Fibroblast of skin of right biceps (primary cell): ENCODE measurements around the gene FBXO17.

Experiments used
- DNase-seq: peaks from one replicate; pipeline ENCODE4 v3.0.0-alpha.2; 2013

Gene FBXO17

GRCh38 chr19:38912600-38913514, 62.7 kb downstream of the FBXO17 start:
- DNase-seq, result no peak

GRCh38 chr19:38911388-38912001, 64.0 kb downstream of the FBXO17 start:
- DNase-seq, result no peak

DNA sequence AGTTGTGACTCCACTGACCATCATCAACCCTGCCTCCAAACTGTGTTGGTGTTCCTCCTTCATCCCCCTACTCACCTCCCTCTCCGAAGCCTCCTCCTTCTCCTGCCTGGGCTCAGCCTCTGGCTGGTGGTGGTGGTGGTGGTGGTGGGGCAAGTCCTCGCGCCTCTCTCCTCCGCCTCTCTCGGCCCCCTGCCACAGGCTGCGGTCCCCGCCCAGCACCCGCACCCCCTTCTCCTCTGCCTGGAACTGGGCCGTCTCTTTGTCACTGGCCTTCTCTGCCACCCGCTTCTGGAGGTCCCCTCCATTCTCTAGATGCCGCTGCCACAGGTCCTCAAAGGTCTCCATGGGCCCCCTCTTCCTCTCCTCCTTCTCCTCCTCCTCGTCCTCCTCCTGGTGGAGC, 65.1 kb downstream of the FBXO17 start:
- no peak for DNase-seq

DNA sequence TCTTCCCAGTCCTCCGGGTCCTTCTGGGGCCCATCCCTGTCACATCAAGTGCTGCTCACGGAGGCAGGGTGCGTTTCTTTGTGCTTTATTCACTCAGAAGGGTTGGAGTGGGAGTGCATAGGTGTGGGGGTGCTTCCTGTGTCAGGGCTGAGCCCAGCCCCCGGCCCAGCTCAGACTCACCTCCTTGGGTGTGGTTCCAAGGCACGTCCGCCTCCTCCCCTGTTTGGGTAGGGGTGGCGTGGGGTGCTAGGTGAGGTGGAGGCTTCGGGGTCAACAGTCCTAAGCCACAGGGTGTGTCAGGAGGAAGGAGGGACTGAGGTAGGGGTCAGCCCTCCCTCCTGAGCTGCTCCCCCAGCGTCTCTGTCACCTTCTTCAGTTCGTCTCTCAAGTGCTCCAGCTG, 66.6 kb downstream of the FBXO17 start:
- no peak for DNase-seq

DNA sequence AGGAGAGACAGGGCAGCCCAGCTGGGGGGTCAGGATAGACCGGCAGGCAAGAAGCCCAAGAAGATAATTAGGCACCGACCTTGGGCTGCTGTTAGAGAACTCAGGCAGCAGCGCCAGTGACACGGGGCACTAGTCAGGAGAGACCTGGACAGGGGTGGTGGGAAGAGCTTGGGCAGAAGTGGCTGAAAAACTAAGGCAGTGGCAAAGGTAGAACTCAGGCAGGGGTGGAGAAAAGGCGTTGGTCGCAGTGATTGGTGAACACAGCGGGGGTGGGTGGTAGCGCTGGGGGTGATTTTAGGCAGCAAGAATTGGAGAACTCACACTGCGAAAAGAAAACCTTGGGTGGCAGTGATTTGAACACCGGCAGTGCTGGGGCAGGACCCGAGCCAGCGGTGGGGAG, 67.9 kb downstream of the FBXO17 start:
- DNase-seq, result no peak

DNA sequence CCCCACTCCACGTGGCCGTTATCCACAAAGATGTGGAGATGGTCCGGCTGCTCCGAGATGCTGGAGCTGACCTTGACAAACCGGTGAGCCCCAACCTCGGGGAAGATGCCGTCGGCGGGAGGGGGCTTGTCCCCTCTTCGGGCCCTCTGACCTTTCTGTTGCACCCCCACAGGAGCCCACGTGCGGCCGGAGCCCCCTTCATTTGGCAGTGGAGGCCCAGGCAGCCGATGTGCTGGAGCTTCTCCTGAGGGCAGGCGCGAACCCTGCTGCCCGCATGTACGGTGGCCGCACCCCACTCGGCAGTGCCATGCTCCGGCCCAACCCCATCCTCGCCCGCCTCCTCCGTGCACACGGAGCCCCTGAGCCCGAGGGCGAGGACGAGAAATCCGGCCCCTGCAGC, 68.3 kb downstream of the FBXO17 start:
- DNase-seq, result no peak

DNA sequence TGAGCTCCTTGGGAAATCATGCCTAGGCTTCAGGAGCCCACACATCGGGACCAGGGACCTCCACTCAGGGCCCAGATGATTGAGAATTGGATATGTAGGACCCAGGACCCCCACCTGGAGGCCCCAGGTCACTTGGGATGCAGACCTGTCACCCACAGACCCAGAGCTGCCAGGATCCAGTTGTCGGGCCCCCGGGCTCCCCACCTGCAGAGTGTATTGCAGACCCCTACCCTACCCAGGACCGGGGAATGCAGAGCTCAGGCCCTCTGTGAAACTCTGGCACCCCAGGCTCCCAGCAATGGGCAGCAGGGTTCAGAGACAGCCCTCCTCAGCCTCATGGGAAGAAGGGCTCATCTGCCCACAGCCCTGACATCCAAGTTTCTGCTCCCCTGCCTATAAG, 69.9 kb downstream of the FBXO17 start:
- no peak for DNase-seq

DNA sequence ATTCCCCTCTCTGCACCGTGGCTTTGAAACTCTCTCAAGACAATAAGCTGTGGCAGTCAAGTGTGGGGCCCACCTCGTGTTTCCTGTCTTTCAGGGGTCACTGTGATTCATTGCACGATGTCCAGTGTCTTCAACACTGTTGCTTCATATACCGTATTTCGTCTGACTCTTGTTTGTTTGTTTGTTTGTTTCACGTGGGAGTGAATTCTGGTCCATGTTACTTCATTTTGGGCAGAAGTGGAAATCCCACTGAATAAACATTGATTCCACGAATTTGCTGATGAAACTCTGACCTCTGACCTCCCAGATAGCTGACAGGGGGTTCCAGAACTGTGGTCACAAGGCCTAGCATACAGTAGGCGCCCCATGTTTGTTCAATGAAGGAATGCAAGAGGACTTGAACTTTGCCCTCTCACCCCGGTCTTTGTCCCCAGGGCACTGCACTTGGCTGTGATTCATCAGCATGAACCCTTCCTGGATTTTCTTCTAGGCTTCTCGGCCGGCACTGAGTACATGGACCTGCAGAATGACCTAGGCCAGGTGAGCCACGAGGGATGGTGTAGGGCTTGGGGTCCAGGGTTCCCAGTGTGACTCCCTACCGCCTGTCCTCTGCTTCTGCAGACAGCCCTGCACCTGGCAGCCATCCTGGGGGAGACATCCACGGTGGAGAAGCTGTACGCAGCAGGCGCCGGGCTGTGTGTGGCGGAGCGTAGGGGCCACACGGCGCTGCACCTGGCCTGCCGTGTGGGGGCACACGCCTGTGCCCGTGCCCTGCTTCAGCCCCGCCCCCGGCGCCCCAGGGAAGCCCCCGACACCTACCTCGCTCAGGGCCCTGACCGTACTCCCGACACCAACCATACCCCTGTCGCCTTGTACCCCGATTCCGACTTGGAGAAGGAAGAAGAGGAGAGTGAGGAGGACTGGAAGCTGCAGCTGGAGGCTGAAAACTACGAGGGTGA, 70.7 kb downstream of the FBXO17 start:
- no peak for DNase-seq

DNA sequence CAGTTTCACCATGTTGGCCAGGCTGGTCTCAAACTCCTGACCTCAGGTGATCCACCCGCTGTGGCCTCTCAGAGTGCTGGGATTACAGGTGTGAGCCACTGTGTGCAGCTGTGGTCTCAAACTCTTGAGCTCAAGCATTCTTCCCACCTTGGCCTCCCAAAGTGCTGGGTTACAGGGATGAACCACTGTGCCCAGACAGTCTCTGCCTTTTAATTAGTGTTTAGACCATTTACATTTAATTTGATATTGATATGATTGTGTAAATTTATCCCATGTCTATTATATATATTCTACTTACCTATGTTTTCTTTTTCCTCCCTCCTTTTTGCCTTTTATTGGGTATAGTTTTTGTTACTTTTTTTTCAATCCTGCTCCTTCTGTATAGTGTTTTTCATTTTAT, 73.9 kb downstream of the FBXO17 start:
- no peak for DNase-seq

DNA sequence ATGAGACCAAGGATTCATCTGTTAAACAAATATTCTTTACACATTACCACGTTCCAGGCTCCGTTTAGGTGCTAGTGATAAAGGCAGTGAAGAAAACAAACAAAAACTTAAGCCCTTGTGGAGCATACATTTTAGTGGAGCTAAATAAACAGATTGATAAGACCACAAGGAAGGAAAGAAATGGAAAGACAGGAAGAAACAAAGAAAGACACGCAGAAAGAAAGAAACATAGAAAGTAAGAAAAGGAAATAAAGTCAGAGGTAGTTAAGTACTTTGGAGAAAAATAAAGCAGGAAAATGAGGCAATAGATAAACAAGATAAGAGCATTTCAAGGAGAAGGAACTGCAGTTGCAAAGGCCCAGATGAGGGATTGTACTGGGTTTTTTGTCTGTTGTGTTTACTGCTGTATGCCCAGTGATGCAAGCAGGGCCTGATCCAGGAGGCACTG, 74.8 kb downstream of the FBXO17 start:
- no peak for DNase-seq

DNA sequence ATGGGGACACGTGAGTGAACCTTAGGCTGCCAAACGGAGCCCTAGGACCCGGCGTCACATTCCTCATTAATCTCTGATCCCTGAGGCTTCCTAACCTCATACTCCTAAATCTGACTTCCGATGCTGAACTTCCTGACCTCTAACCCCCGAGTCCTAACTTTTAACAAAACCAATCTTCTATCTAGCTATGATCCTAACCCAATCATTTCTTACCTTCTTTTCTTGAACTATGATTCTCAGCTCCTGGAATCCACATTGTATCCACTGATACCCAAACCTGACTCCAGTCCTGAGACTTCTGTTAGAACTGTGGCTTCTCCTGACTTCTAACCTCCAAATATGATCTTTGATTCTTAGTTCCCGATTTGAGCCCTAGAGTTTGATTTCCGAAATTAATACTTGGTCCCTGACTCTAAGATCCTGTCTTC, 75.3 kb downstream of the FBXO17 start:
- DNase-seq, result no peak

DNA sequence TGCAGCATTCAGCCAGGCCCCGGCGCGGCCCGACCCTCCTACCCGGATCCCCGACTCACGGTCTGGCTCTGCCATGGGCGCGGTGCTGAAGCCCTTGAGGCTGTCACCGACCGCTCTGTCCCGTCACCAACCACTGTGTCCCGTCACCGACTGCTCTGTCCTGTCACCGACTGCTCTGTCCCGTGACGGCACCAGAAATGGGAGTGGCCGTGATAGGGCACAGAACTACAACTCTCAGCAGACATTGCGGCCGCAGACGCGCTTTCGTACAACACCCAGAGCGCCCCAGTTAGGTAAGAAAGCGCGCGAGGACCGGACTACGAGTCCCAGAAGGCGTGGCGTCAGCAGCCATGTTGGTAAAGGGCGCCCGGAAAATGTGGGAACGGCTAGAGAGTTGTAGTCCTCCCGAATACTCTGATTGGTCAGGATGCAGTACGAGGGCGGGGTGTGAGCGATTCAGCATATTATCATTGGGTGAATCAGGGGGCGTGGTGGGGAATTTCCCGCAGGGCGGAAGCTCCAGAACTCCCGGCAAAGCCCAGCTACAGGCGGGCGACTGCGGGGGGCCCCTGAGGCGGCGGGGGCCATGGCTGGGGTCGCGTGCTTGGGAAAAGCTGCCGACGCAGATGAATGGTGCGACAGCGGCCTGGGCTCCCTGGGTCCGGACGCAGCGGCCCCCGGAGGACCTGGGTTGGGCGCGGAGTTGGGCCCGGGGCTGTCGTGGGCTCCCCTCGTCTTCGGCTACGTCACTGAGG, 75.9 kb downstream of the FBXO17 start, which contains the start of the genes NFKBIB and SIRT2:
NFKBIB (plus strand) TSS at position 523 of the 755 bp plus-strand sequence; CDS start at position 587, 64 bp downstream.
SIRT2 (minus strand) TSS at position 172 of the 755 bp plus-strand sequence; CDS start at position 75, 97 bp downstream.
- DNase-seq, result peak; percentile 100

GRCh38 chr19:38898788-38899446, 76.6 kb downstream of the FBXO17 start:
- DNase-seq, result no peak

- DNase-seq, result no peak
Measured at GRCh38 chr19:38894968-38895367, 80.6 kb downstream of the FBXO17 start.

- no peak for DNase-seq
Measured at GRCh38 chr19:38893341-38893771, 82.2 kb downstream of the FBXO17 start.

- no peak for DNase-seq
Measured at GRCh38 chr19:38892841-38893240, 82.7 kb downstream of the FBXO17 start.

GRCh38 chr19:38891771-38892170, 83.8 kb downstream of the FBXO17 start:
- no peak for DNase-seq
